HG02884 (cell line): Measurements from ENCODE around the gene ZDBF2.
A peak's percentile ranks its signal among the peaks of the same experiment; 100 is the strongest.
"Not testable (repeated sequence)": the region's sequence is repeated elsewhere in the genome, so short reads cannot be mapped to it uniquely, and the experiment has no call there.

Experiments used
- ATAC-seq: cut with Tn5 transposase; IDR thresholded peaks from one replicate; pipeline ENCODE4 v1.9.1; 2021; ENCODE audit warnings: mild to moderate bottlenecking, moderate library complexity; ENCODE audit not compliant: unreplicated experiment

ZDBF2 gene

DNA sequence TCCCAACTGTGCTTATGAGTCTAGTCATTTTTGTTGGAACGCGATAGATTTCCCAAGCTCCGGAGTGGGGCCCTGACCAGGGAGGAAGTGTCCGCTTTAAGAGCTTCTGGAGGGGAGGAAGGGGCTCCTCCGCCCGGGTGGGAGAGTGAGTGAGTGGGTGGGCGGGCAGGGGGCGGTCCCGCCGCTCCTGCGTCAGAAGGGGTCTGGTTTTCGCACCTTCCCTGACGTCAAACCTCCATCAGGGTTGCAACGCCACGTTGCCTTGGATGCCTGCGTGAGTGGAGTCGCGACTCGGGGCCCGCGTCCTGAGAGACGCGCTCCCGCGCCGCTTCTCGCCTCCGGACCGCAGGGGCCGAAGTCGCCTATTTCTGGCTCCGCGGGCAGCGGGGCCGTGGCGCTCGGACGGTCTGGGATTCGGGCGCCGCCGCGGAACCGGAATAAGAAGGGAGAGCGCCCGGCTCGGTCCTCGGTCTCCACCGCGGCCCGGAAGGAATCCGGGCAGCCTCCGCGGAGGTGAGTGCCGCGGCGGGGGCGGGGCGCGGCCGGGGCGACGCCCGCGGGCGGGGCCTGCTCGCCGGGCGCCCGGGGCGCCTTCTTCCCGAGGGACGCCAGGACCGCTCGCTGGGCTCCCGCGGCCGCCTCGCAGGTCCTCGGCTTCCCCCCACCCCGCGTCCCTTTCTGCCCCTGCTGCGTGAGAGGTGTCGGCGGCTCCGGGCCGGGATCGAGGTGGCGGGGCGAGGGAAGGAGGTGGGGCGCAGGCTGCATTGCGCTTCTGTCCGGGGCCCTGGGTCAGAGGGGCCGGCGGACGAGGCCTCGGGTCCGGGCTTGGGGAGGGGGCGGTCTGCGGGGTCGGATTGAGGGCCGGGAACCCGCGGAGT, at the start of gene ZDBF2:
TSS of gene ZDBF2 (plus strand) at position 230 of the 878 bp plus-strand sequence. CDS start 7,187 bp downstream, outside the sequence.
- peak; percentile 64 for ATAC-seq

- ATAC-seq, result peak; percentile 88
Measured at GRCh38 chr2:206225435-206226232, 48.8 kb upstream of the ZDBF2 start.

- not testable (repeated sequence) for ATAC-seq
Measured at GRCh38 chr2:206228636-206229035, 45.8 kb upstream of the ZDBF2 start.

DNA sequence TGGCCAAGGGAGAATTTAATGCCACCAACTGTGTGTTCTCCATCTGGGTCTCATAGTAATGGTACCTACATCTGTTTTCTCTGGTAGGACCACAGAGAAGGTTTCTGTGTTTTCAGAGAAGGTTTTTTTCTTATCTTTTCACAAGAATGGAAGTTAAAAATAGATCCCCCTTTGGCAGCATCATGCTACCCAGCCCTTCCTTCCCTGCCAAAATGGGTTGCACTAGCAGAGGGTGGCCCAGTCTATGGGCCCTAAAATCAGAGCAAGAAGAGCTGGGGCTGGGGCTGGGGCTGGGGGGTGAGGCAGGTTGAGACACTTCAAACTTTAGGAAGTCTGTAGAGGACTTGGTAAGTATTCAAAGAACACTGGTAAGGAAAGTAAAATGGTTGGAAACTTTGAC, 44.8 kb upstream of the ZDBF2 start:
- ATAC-seq, result no peak

DNA sequence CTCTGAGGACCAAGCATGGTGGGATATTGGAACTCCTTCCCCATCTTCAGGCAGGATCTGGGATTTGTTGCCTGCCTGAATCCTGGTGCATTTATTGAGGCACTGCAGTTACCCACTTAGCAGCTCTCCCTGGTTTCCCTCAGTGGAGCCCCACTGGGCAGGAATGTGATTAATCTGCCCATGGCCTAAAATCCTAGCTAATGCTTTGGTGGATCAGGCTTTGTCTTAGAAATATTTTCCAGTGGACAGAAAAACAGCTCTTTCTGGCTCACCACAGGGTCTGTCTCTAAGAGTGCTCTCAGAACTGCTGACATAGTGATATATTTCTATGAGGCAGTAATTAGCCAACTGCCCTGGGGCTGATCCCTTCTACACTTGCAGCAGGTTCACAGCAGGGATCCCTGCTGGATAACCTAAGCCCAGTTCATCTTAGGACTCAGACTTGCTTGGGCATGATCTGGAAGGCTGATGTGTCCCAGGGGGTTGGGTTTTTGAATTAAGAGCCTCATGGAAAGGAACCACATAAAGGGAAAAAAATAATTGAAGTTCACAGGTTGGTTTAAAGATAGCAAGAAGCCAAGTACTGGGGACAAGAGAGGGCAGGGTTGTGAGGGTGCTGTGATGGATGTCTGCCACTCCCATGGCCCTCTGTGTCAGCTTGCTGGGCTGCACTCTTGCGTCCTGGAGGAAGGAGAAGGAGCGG, 44.3 kb upstream of the ZDBF2 start:
- ATAC-seq, result no peak

DNA sequence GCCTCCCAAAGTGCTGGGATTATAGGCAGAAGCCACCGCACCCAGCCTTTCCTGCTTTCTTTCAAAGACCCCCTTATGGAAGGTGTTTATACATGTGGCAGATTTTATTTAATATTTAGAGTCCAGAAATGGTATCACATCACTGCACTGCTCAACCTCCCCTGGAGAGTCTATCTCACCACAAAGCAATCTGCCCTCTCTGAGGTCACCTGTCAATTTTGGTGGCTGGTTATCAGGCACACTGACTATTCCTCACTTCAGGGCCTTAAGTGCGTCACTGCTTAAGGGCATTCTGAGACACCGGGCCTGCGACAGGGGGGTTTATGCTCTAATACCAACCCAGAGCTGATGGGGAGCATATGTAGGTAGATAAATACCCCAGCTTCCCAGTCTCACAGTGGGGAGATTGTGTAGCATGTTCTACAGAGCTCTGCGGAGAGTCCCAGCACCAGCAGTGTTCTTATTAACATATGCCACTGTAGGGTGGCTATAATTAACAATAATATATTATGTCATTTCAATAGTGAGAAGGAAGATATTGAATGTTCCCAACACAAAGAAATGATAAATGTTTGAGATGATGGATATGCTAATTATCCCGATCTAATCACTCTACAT, 42.7 kb upstream of the ZDBF2 start:
- no peak for ATAC-seq

DNA sequence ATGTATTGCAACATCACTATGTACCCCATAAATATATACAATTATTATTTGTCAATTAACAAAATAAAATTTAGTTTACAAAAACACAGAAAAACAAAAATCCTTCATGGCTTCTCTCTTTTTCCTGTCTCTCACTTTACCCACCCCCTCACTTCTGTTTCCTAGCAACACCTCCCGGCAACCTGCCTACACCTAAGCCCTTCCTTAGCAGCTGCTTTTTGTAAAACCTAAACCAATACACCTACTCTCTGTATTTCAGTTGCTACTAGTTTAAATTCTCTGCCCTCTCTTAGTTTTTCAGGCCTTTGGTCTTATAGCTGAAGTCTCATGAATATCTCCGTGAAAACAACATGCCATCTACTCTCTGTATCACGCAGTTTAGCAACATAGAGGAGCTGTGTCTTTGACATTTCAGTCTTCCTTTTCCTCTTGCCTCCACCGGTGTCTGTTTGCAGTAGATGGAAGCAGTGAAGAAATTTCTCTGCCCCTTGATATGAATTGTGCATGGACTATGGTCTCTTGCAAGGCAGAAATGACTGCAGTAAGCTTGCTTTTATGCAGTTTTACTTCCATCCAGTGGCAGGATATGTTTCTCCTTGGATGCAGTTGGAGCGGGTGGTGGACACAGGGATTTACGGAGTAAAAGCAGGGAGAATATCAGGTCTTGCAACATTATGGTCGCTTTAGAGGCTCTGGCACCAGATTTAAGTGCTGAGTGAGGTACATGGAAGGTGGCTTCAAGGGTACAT, 42.0 kb upstream of the ZDBF2 start:
- ATAC-seq, result no peak

DNA sequence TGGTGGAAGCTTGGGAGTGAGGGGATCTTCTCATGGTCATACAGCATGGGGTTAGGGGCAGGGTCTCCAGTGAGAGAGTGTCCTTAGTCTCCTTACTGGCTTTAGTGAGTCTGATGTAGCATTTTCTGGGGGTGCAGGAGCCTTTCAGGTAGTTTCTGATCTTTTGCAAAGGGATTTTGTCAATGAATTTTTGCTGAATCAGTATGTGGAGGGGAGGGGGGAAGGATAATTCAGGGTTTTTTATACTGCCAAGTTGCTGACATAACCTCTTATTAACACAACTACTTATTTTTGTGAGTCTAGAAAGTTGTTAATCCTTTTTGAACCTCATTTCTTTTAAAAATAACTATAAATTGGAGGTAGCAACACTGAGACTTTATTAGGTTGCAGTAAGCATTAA, 35.3 kb upstream of the ZDBF2 start:
- ATAC-seq, result no peak

GRCh38 chr2:206240327-206240726, 34.1 kb upstream of the ZDBF2 start:
- ATAC-seq, result no peak

- ATAC-seq, result no peak
Measured at GRCh38 chr2:206241736-206242135, 32.7 kb upstream of the ZDBF2 start.

GRCh38 chr2:206245265-206245672, 29.2 kb upstream of the ZDBF2 start:
- ATAC-seq, result no peak

- no peak for ATAC-seq
Measured at GRCh38 chr2:206250041-206250897, 24.2 kb upstream of the ZDBF2 start.

GRCh38 chr2:206253125-206253776, 21.2 kb upstream of the ZDBF2 start:
- no peak for ATAC-seq

GRCh38 chr2:206253777-206254166, 20.7 kb upstream of the ZDBF2 start:
- ATAC-seq, result no peak

DNA sequence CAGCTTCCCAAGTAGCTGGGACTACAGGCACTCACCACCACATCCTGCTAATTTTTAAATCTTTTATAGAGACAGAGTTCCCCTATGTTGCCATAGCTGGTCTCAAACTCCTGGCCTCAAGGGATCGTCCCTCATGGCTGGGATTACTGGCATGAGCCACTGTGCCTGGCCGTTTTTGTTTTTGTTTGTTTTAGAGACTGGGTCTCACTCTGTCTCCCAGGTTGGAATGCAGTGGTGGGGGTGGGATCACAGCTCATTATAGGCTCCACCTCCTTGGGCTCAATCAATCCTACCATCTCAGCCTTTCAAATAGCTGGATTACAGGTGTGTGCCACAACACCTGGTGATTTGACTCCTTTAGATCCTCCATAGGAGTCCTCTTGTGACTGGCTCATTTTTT, 19.5 kb upstream of the ZDBF2 start:
- no peak for ATAC-seq

DNA sequence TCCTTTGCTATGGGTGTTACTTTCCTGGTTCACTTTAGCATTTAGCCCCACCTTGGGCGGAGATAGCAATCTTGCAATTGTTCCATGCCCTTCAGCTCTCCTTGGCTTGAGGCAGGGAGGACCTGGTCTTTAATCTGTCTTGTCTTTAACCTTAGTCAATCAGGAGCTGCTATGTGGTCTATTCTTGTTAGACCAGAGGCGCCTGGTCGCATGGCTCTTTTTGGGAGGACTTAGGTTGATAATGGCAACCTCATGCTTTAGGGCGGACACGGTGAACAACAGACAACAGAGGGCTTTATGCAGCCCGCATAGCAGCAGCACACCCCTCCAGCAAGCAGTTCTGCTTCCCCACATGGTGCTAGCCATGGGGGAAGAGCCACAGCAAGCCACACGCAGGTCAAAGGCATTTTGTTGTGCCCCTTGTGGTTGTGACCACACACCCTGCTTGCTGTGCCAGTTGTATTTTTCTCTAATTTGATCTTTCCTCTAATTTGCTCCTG, 17.7 kb upstream of the ZDBF2 start:
- ATAC-seq, result no peak

DNA sequence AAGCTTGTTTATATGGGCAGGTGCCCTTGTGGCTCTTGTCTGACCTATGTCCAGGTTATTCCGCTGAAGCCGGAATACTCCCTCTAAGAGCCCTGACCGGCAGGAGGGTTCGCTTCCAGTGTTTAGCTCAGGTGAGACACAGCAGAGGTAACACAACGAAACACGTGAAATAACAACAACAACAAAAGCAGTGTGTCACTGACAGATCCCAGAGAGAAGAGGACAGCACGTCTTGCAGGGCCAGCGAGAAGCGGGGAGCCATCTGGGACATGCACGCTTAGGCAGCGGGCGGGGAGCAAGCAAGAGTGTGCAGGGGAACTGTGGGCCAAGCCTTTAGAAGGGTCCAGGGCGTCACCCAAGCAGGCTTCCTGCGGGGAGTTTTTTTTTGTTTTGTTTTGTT, 17.1 kb upstream of the ZDBF2 start:
- no peak for ATAC-seq

GRCh38 chr2:206257861-206258260, 16.6 kb upstream of the ZDBF2 start:
- ATAC-seq, result no peak

- ATAC-seq, result not testable (repeated sequence)
Measured at GRCh38 chr2:206258615-206259014, 15.8 kb upstream of the ZDBF2 start.
